ENCODE data around the gene GLCCI1.
A peak's percentile ranks its signal among the peaks of the same experiment; 100 is the strongest.

GLCCI1 gene

DNA sequence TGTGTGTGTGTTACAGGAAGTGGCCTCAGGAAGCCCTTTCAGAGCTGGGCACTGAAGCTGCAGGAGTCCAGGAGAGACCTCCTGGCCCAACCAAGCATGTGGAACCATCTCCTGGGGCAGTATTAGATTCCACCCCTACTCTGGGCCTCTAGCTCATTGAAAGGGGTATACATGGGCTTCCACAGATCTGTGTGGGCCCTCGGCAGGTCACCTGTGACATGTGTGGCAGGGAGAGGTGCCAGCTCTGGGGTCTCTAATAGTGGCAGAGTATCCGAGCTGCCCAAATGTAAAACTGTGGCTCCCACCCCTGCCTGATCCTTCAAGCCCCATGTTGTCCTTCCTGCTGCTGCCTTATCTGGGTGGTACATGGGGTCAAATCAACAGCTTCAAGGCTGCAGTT is 144.1 kb downstream of the GLCCI1 start:
- Histone ChIP-seq H3K9me3 (ENCODE audit: insufficient read depth, low read length) (no peaks in the 10 kb centered on the region), H3K9me2 (replicated peaks; ENCODE audit: insufficient read depth, low read length) (no peaks in the 10 kb centered on the region), H4K20me1 (ENCODE audit: low read depth, low read length) (no peaks in the 10 kb centered on the region), H3K27ac (ENCODE audit: low read depth, low read length) (no peak overlapping the region), H3K4me2 (ENCODE audit: low read depth, low read length, poor library complexity, severe bottlenecking) (no peak overlapping the region), H3K27me3 (ENCODE audit: low read length) (no peaks in the 10 kb centered on the region), H3K4me3 (ENCODE audit: insufficient read depth, low read length, poor library complexity, severe bottlenecking) (no peak overlapping the region), H2AFZ (ENCODE audit: low read depth, low read length, severe bottlenecking) (no peak overlapping the region), H3K36me3 (ENCODE audit: low read length) (no peaks in the 10 kb centered on the region), H3K79me2 (ENCODE audit: insufficient read depth, low read length) (no peaks in the 10 kb centered on the region), H3F3A (ENCODE audit: insufficient read depth) (no peaks in the 10 kb centered on the region), H3K9ac (ENCODE audit: low read length) (no peak overlapping the region)
- TF ChIP-seq EZH2phosphoT487 (conservative IDR thresholded peaks at IDR 0.05; ENCODE audit: low read length), result no peak
- TF ChIP-seq, protein P1, sequence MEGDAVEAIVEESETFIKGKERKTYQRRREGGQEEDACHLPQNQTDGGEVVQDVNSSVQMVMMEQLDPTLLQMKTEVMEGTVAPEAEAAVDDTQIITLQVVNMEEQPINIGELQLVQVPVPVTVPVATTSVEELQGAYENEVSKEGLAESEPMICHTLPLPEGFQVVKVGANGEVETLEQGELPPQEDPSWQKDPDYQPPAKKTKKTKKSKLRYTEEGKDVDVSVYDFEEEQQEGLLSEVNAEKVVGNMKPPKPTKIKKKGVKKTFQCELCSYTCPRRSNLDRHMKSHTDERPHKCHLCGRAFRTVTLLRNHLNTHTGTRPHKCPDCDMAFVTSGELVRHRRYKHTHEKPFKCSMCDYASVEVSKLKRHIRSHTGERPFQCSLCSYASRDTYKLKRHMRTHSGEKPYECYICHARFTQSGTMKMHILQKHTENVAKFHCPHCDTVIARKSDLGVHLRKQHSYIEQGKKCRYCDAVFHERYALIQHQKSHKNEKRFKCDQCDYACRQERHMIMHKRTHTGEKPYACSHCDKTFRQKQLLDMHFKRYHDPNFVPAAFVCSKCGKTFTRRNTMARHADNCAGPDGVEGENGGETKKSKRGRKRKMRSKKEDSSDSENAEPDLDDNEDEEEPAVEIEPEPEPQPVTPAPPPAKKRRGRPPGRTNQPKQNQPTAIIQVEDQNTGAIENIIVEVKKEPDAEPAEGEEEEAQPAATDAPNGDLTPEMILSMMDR (IDR thresholded peaks at IDR 0.05; ENCODE audit: insufficient read depth, low read length, poor library complexity, severe bottlenecking), result no peak

GRCh38 chr7:8113184-8113583 is 144.6 kb downstream of the GLCCI1 start:
- H3K4me2 ChIP-seq (ENCODE audit: low read depth, low read length, poor library complexity, severe bottlenecking), result no peak overlapping the region
- no peaks in the 10 kb centered on the region for H3K27me3 ChIP-seq (ENCODE audit: low read length)
- no peaks in the 10 kb centered on the region for H3K9me2 ChIP-seq (replicated peaks; ENCODE audit: insufficient read depth, low read length)
- no peaks in the 10 kb centered on the region for H3K9me3 ChIP-seq (ENCODE audit: insufficient read depth, low read length)
- H3K36me3 ChIP-seq (ENCODE audit: low read length), result no peaks in the 10 kb centered on the region
- no peaks in the 10 kb centered on the region for H3K79me2 ChIP-seq (ENCODE audit: insufficient read depth, low read length)
- no peaks in the 10 kb centered on the region for H4K20me1 ChIP-seq (ENCODE audit: low read depth, low read length)
- no peaks in the 10 kb centered on the region for H3F3A ChIP-seq (ENCODE audit: insufficient read depth)
- H2AFZ ChIP-seq (ENCODE audit: low read depth, low read length, severe bottlenecking), result no peak overlapping the region
- no peak overlapping the region for H3K27ac ChIP-seq (ENCODE audit: low read depth, low read length)
- no peak overlapping the region for H3K4me3 ChIP-seq (ENCODE audit: insufficient read depth, low read length, poor library complexity, severe bottlenecking)
- H3K9ac ChIP-seq (ENCODE audit: low read length), result no peak overlapping the region
- no peak for TF ChIP-seq EZH2phosphoT487 (conservative IDR thresholded peaks at IDR 0.05; ENCODE audit: low read length)
- TF ChIP-seq, protein P1 (IDR thresholded peaks at IDR 0.05; ENCODE audit: insufficient read depth, low read length, poor library complexity, severe bottlenecking), result no peak

- Histone ChIP-seq H4K20me1 (ENCODE audit: low read depth, low read length) (no peaks in the 10 kb centered on the region), H3K27ac (ENCODE audit: low read depth, low read length) (no peak overlapping the region), H3K9me2 (replicated peaks; ENCODE audit: insufficient read depth, low read length) (no peaks in the 10 kb centered on the region), H3K9me3 (ENCODE audit: insufficient read depth, low read length) (no peaks in the 10 kb centered on the region), H3K9ac (ENCODE audit: low read length) (no peak overlapping the region), H3K27me3 (ENCODE audit: low read length) (no peaks in the 10 kb centered on the region), H3F3A (ENCODE audit: insufficient read depth) (no peaks in the 10 kb centered on the region), H3K79me2 (ENCODE audit: insufficient read depth, low read length) (no peaks in the 10 kb centered on the region), H3K4me2 (ENCODE audit: low read depth, low read length, poor library complexity, severe bottlenecking) (no peak overlapping the region), H2AFZ (ENCODE audit: low read depth, low read length, severe bottlenecking) (peak overlapping the region; percentile 36), H3K36me3 (ENCODE audit: low read length) (no peaks in the 10 kb centered on the region), H3K4me3 (ENCODE audit: insufficient read depth, low read length, poor library complexity, severe bottlenecking) (no peak overlapping the region)
- TF ChIP-seq, protein P1 (IDR thresholded peaks at IDR 0.05; ENCODE audit: insufficient read depth, low read length, poor library complexity, severe bottlenecking), result no peak
- TF ChIP-seq EZH2phosphoT487 (conservative IDR thresholded peaks at IDR 0.05; ENCODE audit: low read length), result no peak
Measured at GRCh38 chr7:8114175-8114574, 145.6 kb downstream of the GLCCI1 start.
